PC-9 (cell line): Measurements from ENCODE around the gene SLC38A10. TPM values are rescaled to one million over a fixed set of nuclear protein-coding genes. Genes with fewer than 3 reads are reported as not detected.

Source experiments
- BruUV-seq: library from RNA; stranded (reverse); fragments of 400-500 nt; replicated peaks from 2 replicates; lab custom pipeline; 2021; lab: Mats Ljungman, UMichigan
- CTCF ChIA-PET: fragments of 300-600 bp; sonication (Branson Sonifier 250); formaldehyde crosslinking; loops from one replicate; lab custom pipeline; 2022; ENCODE audit warnings: antibody characterized with exemption; lab: Charles Lee
- POLR2A ChIA-PET: fragments of 300-600 bp; sonication (Branson Sonifier 250); formaldehyde crosslinking; loops from one replicate; lab custom pipeline; 2022; ENCODE audit warnings: antibody characterized with exemption; ENCODE audit not compliant: unreplicated experiment; lab: Charles Lee
- DNase-seq, 2 experiments: peaks; one replicate each; pipeline versions ENCODE4 v3.0.0 to v3.0.0-alpha.2; 2015 to 2022; ENCODE audit warnings: mixed read lengths in 1 of 2
- H2AFZ ChIP-seq: fragments of 200-600 bp; sonication (generic); 2 replicates; pipeline ENCODE4 v1.8.1; 2017; ENCODE audit warnings: antibody characterized with exemption
- H3F3A ChIP-seq: fragments of 200-600 bp; sonication (generic); 2 replicates; pipeline ENCODE4 v1.8.1; 2017; ENCODE audit warnings: antibody characterized with exemption, mild to moderate bottlenecking, low read depth; ENCODE audit not compliant: insufficient read depth
- H3K27ac ChIP-seq: fragments of 200-600 bp; sonication (generic); 2 replicates; pipeline ENCODE4 v1.6.1; 2016; ENCODE audit warnings: mixed run types
- H3K27me3 ChIP-seq: fragments of 200-600 bp; sonication (generic); 2 replicates; pipeline ENCODE4 v1.6.1; 2016; ENCODE audit warnings: low read depth, mixed run types; ENCODE audit not compliant: insufficient read depth
- H3K36me3 ChIP-seq: fragments of 200-600 bp; sonication (generic); 2 replicates; pipeline ENCODE4 v1.6.1; 2016; ENCODE audit warnings: low read depth, mixed run types
- H3K4me1 ChIP-seq: fragments of 200-600 bp; sonication (generic); replicated peaks from 2 replicates; pipeline ENCODE4 v1.6.1; 2016; ENCODE audit warnings: mixed run types; ENCODE audit not compliant: insufficient read depth
- H3K4me2 ChIP-seq: fragments of 200-600 bp; sonication (generic); 2 replicates; pipeline ENCODE4 v1.6.1; 2017; ENCODE audit warnings: mixed run types
- H3K4me3 ChIP-seq: fragments of 200-600 bp; sonication (generic); 2 replicates; pipeline ENCODE4 v1.6.1; 2016; ENCODE audit warnings: mixed run types
- H3K79me2 ChIP-seq: fragments of 200-600 bp; sonication (generic); 2 replicates; pipeline ENCODE4 v1.6.1; 2017; ENCODE audit warnings: low read depth, mixed run types
- H3K9me2 ChIP-seq: fragments of 200-600 bp; sonication (generic); 2 replicates; pipeline ENCODE4 v1.8.1; 2017; ENCODE audit warnings: mild to moderate bottlenecking; ENCODE audit not compliant: insufficient read depth
- H3K9me3 ChIP-seq: fragments of 200-600 bp; sonication (generic); 2 replicates; pipeline ENCODE4 v1.8.1; 2016; ENCODE audit warnings: low read depth; ENCODE audit not compliant: insufficient read depth
- H4K20me1 ChIP-seq: fragments of 200-600 bp; sonication (generic); 2 replicates; pipeline ENCODE4 v1.8.1; 2017; ENCODE audit not compliant: insufficient read depth
- EZH2 ChIP-seq: fragments of 200-600 bp; sonication (generic); IDR thresholded peaks from 2 replicates; pipeline ENCODE4 v1.8.0; 2017; ENCODE audit warnings: antibody characterized with exemption, low read depth
- intact Hi-C: fragments of 100-400 bp; cut with micrococcal nuclease; formaldehyde crosslinking; loops from one replicate; pipeline ENCODE4 v1.10.0; 2022; ENCODE audit not compliant: unreplicated experiment
- total RNA-seq: library from RNA; stranded (reverse); gene quantifications from 2 replicates; pipeline ENCODE4 v1.2.3, GENCODE V29; 2021
- TF ChIP-seq, protein P1 (sequence below): fragments of 200-600 bp; sonication (generic); conservative IDR thresholded peaks from 2 replicates; pipeline ENCODE4 v1.6.1; 2017; ENCODE audit warnings: mixed run types, antibody characterized with exemption, mild to moderate bottlenecking, moderate library complexity

Gene SLC38A10
- total RNA-seq, 1 experiment from 2014 or later, result 127 TPM

DNA sequence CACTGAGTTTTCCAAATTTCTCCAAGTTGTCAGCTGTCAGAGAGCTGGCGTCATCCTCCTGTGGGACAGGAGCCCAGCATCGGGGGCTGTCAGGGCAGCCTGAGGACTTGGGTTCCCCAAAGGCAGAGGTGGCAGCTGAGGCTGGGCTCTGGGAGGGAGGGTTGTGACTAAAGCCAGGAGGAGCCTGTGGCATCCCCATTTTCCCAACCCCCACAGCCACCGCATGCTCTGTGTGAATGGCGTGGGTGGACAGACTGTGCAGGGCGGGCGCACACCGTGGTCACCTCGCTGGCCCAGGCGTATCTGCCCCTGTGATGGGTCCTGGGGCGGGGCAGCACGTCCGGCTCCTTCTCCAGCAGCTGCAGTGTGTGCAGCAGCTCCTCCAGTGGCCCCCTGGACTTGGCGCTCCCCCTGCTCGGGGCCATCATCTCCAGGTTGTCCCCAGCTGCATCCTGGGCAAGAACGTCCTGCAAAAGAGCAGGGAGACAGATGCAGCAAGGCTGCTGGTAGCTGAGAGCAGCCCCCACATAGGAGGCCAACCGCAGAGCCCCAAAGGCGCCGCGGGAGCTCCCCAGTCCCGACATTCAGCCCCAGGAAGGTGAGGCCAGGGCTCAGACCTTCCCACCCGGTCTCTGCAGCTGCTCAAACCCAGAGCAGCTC, 97.1 kb downstream of the SLC38A10 start:
- no peak for TF ChIP-seq EZH2
- TF ChIP-seq, protein P1, sequence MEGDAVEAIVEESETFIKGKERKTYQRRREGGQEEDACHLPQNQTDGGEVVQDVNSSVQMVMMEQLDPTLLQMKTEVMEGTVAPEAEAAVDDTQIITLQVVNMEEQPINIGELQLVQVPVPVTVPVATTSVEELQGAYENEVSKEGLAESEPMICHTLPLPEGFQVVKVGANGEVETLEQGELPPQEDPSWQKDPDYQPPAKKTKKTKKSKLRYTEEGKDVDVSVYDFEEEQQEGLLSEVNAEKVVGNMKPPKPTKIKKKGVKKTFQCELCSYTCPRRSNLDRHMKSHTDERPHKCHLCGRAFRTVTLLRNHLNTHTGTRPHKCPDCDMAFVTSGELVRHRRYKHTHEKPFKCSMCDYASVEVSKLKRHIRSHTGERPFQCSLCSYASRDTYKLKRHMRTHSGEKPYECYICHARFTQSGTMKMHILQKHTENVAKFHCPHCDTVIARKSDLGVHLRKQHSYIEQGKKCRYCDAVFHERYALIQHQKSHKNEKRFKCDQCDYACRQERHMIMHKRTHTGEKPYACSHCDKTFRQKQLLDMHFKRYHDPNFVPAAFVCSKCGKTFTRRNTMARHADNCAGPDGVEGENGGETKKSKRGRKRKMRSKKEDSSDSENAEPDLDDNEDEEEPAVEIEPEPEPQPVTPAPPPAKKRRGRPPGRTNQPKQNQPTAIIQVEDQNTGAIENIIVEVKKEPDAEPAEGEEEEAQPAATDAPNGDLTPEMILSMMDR, result no peak
- intact Hi-C loops, result no loop called here
- no peak overlapping the region for H3K27ac ChIP-seq
- H3K4me3 ChIP-seq, result no peak overlapping the region
- ChIA-PET POLR2A (interaction anchor here (0.6 kb wide), 1 partner anchor 209 kb away, joined by 3 read pairs; no protein-coding TSS in a partner anchor), CTCF (no interaction called here)
- no peak overlapping the region for H3K4me2 ChIP-seq
- no peak for DNase-seq
- H2AFZ ChIP-seq, result no peak overlapping the region
- peaks cover 4% of the 10 kb centered on the region; the same call in 1 of the 2 replicates for H3K4me1 ChIP-seq
- no peaks in the 10 kb centered on the region for H3K27me3 ChIP-seq
- no peaks in the 10 kb centered on the region for H3K9me3 ChIP-seq
- H3F3A ChIP-seq, result no peaks in the 10 kb centered on the region
- no peaks in the 10 kb centered on the region for H3K9me2 ChIP-seq
- BruUV-seq, result no TSS peak
- no peaks in the 10 kb centered on the region for H3K36me3 ChIP-seq
- H4K20me1 ChIP-seq, result no peaks in the 10 kb centered on the region
- H3K79me2 ChIP-seq, result no peaks in the 10 kb centered on the region

DNA sequence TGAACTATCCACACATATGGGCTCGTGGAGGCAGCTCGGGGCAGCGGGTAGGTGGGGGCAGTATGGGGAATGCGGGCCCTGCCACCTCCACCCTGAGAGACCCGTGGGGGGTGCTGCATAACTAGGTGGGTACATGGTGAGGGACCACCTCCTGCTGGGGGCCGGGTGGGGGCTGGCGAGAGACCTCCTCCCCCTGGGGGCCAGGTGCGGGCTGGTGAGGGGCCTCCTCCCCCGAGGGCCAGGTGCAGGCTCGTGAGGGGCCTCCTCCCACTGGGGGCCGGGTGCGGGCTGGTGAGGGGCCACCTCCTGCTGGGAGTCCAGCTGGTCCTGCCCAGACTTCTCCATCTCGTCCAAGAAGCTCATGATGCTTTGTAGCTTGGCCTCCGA, 97.7 kb downstream of the SLC38A10 start:
- Histone ChIP-seq H3K79me2 (no peaks in the 10 kb centered on the region), H3K4me3 (no peak overlapping the region), H4K20me1 (no peaks in the 10 kb centered on the region), H3K4me2 (no peak overlapping the region), H3K4me1 (peaks cover 7% of the 10 kb centered on the region; the same call in 1 of the 2 replicates), H2AFZ (no peak overlapping the region), H3K36me3 (no peaks in the 10 kb centered on the region), H3K27me3 (no peaks in the 10 kb centered on the region), H3K9me3 (no peaks in the 10 kb centered on the region), H3K9me2 (no peaks in the 10 kb centered on the region), H3K27ac (no peak overlapping the region), H3F3A (no peaks in the 10 kb centered on the region)
- no peak for DNase-seq
- ChIA-PET CTCF (no interaction called here), POLR2A (interaction anchor here (0.6 kb wide), 1 partner anchor 208 kb away, joined by 3 read pairs; no protein-coding TSS in a partner anchor)
- intact Hi-C loops, result no loop called here
- TF ChIP-seq, protein P1, result no peak
- no peak for TF ChIP-seq EZH2
- BruUV-seq, result no TSS peak

DNA sequence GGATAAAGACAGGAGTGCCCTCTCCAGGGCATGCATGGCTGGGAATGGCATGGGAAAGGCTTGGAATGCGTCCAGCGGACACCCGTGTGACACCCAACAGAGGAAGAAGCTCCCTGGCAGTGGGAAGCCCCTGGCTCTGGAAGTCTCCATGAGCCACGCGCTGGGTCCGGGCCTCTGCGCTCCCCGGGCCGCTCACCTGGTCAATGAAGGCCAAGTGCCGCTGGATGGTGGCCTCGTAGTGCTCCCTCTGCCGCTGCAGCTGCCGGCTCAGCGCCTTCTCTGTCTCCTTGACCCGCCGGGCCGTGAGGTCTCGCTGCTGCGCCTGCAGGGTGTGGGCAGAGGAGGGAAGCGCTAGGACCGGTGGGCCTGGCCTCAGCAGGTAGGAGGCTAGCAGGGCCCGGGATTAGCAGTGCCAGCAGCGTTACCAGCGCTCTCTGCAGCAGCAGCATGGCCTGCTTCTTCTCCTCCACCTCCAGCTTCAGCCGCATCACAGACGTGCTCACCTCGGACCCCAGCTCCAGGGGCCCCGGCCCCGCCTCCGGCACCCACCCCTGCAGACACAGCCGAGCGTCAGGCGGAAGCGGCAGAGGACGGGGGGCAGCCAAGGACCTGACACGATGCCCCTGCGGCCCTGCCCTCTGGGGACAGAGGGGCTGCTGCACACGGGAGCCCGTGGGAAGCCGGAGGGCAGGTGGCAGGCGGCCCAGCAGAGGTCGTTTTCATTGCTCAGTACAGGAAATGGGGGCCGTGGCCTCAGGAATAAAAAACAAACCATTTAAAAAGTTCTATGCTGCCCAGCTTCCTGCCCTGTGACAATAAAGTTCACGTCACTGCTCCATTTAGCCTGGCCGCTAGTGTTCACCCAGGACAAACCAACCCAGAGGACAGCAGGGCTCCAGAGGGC, 98.3 kb downstream of the SLC38A10 start:
- no peaks in the 10 kb centered on the region for H3K36me3 ChIP-seq
- no peaks in the 10 kb centered on the region for H3K27me3 ChIP-seq
- H3K4me3 ChIP-seq, result no peak overlapping the region
- ChIA-PET CTCF (no interaction called here), POLR2A (no interaction called here)
- no peak overlapping the region for H3K4me2 ChIP-seq
- no peaks in the 10 kb centered on the region for H3K9me3 ChIP-seq
- no peaks in the 10 kb centered on the region for H3K79me2 ChIP-seq
- no peaks in the 10 kb centered on the region for H3K9me2 ChIP-seq
- intact Hi-C loops, result no loop called here
- H2AFZ ChIP-seq, result no peak overlapping the region
- H3F3A ChIP-seq, result no peaks in the 10 kb centered on the region
- H4K20me1 ChIP-seq, result no peaks in the 10 kb centered on the region
- no peak for DNase-seq
- no TSS peak for BruUV-seq
- no peak overlapping the region for H3K27ac ChIP-seq
- H3K4me1 ChIP-seq, result peaks cover 7% of the 10 kb centered on the region; the same call in 1 of the 2 replicates
- no peak for TF ChIP-seq EZH2
